SK-N-MC (cell line): ENCODE data around the gene TXK.

ENCODE experiments used
- DNase-seq: peaks from one replicate; pipeline ENCODE4 v3.0.0-alpha.2; 2011; ENCODE audit warnings: low read depth, low spot score
- H3K27ac ChIP-seq: fragments of 200-600 bp; sonication (generic); 2 replicates; pipeline ENCODE4 v1.5.1; 2016; ENCODE audit warnings: mixed run types
- H3K36me3 ChIP-seq: fragments of 200-600 bp; sonication (generic); 2 replicates; pipeline ENCODE4 v1.6.1; 2017; ENCODE audit warnings: antibody characterized with exemption, low read length, mixed read lengths; ENCODE audit not compliant: insufficient read depth
- H3K4me3 ChIP-seq: fragments of 200-600 bp; sonication (generic); 2 replicates; pipeline ENCODE4 v1.5.1; 2016
- H3K9ac ChIP-seq: fragments of 200-600 bp; sonication (generic); 2 replicates; pipeline ENCODE4 v1.8.0; 2017; ENCODE audit warnings: mixed run types, mixed read lengths; ENCODE audit not compliant: insufficient read length
- H3K9me3 ChIP-seq: fragments of 200-600 bp; sonication (generic); 2 replicates; pipeline ENCODE4 v1.6.1; 2017; ENCODE audit warnings: low read depth, mild to moderate bottlenecking, antibody characterized with exemption, low read length, moderate library complexity, mixed read lengths
- EZH2 ChIP-seq: fragments of 200-600 bp; sonication (generic); IDR thresholded peaks from one replicate; pipeline ENCODE4 v1.6.1; 2017; ENCODE audit warnings: antibody characterized with exemption
- FOXP2 ChIP-seq: optimal IDR thresholded peaks from 2 replicates; pipeline ENCODE3; 2011; ENCODE audit warnings: mild to moderate bottlenecking, moderate library complexity; ENCODE audit not compliant: insufficient read depth; ENCODE audit errors: extremely low read length, control extremely low read depth
- POLR2AphosphoS5 ChIP-seq: IDR thresholded peaks from 2 replicates; pipeline ENCODE4 v1.6.1; 2012; ENCODE audit warnings: mild to moderate bottlenecking, low read depth, low read length, borderline replicate concordance

TXK gene

GRCh38 chr4:48065587-48066052 lies 68.4 kb downstream of the TXK start:
- Histone ChIP-seq H3K4me3 (no peak overlapping the region), H3K27ac (no peak overlapping the region), H3K9ac (no peak overlapping the region), H3K9me3 (no peaks in the 10 kb centered on the region), H3K36me3 (no peaks in the 10 kb centered on the region)
- TF ChIP-seq FOXP2 = no peak
- TF ChIP-seq EZH2 = no peak
- no peak for TF ChIP-seq POLR2AphosphoS5
- no peak for DNase-seq

GRCh38 chr4:48064349-48064748 lies 69.7 kb downstream of the TXK start:
- DNase-seq = no peak
- Histone ChIP-seq H3K27ac (no peak overlapping the region), H3K4me3 (no peak overlapping the region), H3K9me3 (no peaks in the 10 kb centered on the region), H3K36me3 (no peaks in the 10 kb centered on the region), H3K9ac (no peak overlapping the region)
- TF ChIP-seq POLR2AphosphoS5 (no peak), FOXP2 (no peak), EZH2 (no peak)

GRCh38 chr4:48058617-48059530 lies 75.2 kb downstream of the TXK start:
- H3K27ac ChIP-seq = no peak overlapping the region
- no peak for TF ChIP-seq FOXP2
- no peak overlapping the region for H3K4me3 ChIP-seq
- H3K9me3 ChIP-seq = no peaks in the 10 kb centered on the region
- H3K9ac ChIP-seq = no peak overlapping the region
- no peak for DNase-seq
- H3K36me3 ChIP-seq = no peaks in the 10 kb centered on the region

- Histone ChIP-seq H3K36me3 (no peaks in the 10 kb centered on the region), H3K9ac (no peak overlapping the region), H3K9me3 (no peaks in the 10 kb centered on the region), H3K27ac (no peak overlapping the region), H3K4me3 (no peak overlapping the region)
- TF ChIP-seq FOXP2 (no peak), POLR2AphosphoS5 (no peak), EZH2 (no peak)
- no peak for DNase-seq
Measured at GRCh38 chr4:48051078-48051477, 83.0 kb downstream of the TXK start.

- no peak for DNase-seq
- H3K27ac ChIP-seq = no peak overlapping the region
- no peak overlapping the region for H3K9ac ChIP-seq
- no peaks in the 10 kb centered on the region for H3K9me3 ChIP-seq
- no peaks in the 10 kb centered on the region for H3K36me3 ChIP-seq
- TF ChIP-seq FOXP2 = no peak
- TF ChIP-seq POLR2AphosphoS5 = no peak
- no peak for TF ChIP-seq EZH2
- no peak overlapping the region for H3K4me3 ChIP-seq
Measured at GRCh38 chr4:48049483-48049882, 84.6 kb downstream of the TXK start.

GRCh38 chr4:48047896-48048295 lies 86.2 kb downstream of the TXK start:
- DNase-seq = no peak
- TF ChIP-seq POLR2AphosphoS5 (no peak), EZH2 (no peak), FOXP2 (no peak)
- Histone ChIP-seq H3K27ac (no peak overlapping the region), H3K36me3 (no peaks in the 10 kb centered on the region), H3K9ac (no peak overlapping the region), H3K4me3 (no peak overlapping the region), H3K9me3 (no peaks in the 10 kb centered on the region)

- DNase-seq = no peak
- Histone ChIP-seq H3K27ac (no peak overlapping the region), H3K9ac (no peak overlapping the region), H3K4me3 (no peak overlapping the region), H3K36me3 (no peaks in the 10 kb centered on the region), H3K9me3 (no peaks in the 10 kb centered on the region)
- TF ChIP-seq FOXP2 = no peak
- no peak for TF ChIP-seq POLR2AphosphoS5
- no peak for TF ChIP-seq EZH2
Measured at GRCh38 chr4:48047421-48047844, 86.6 kb downstream of the TXK start.

- H3K9ac ChIP-seq = no peak overlapping the region
- no peak for DNase-seq
- no peak for TF ChIP-seq EZH2
- no peak for TF ChIP-seq POLR2AphosphoS5
- no peak for TF ChIP-seq FOXP2
- H3K4me3 ChIP-seq = no peak overlapping the region
- H3K36me3 ChIP-seq = no peaks in the 10 kb centered on the region
- no peaks in the 10 kb centered on the region for H3K9me3 ChIP-seq
- no peak overlapping the region for H3K27ac ChIP-seq
Measured at GRCh38 chr4:48046059-48046458, 88.0 kb downstream of the TXK start.
